ENCODE data around the gene JPH3.

JPH3 gene

DNA sequence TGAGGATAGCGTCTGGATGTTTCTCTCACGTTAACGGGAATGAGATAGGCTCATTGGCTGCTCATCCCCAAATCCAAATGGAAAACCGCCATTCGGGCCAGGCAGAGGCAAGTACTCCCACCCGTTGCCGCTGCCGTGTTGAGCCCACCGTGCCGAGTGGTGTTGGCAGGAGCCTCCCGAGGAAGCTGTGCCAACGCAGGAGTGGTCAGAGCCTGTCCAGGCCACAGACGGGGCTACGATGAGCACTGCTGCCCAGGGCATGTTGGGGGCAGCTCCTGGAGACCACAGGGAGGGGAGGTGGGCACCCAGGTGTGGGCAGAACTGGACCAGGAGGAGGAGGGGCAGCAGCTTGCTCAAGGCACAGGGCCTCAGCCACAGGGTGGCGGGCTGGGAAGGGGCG lies 91.5 kb downstream of the JPH3 start:
- no peak for DNase-seq (ENCODE audit: low read depth in 2 of 2, low spot score in 1 of 2)

DNA sequence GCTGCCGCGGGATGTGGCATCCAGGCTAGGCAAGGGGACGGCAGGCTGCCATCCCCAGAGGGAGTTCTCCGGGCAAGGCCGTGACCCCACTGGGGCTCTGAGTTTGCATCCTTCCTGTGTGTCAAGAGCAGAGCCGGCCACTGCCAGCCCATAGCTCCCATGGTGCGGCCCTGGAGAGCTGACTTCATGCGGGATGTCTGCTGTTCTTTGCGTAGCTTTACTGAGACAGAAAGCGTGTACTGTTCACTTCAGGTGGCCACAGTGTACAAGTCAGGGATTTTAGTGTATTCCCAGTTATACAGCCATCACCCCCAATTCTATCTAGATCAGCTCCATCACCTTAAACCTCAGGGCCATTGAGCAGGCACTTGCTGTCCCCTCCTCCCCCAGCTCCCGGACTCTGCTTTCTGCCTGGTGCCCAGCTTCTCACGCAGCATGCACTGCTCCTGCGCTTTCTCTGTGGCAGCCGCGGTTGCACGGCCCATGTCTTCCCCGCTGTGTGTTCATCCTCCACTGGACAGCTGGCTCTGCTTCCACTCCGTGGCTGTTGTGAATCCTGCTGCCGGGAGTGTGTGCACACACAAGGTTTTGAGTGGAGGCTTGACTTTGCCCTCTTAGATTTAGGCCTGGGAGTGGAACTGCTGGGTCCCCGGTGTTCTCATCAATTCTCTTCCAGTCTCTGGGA lies 92.3 kb downstream of the JPH3 start:
- DNase-seq (ENCODE audit: low read depth in 2 of 2, low spot score in 1 of 2): no peak

DNA sequence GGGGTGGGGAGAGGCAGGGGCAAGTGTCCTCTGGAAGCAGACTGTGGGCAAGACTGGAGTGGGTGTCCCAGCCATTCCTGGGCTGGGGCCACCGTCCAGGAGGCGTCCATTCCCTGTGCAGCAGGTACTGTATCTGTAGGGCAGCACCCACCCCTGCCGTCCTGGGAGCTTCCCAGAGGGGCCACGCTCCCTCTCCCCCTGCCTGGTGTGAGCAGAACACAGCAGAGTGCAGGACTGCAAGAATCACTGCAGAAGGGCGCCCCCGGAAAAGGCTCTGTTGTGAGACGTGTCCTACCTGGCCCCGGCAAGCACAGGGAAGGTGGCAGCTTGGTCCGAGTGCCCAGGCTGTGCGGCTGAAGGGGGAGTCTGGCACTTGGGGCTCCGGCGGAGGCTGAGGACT lies 93.2 kb downstream of the JPH3 start:
- no peak for DNase-seq (ENCODE audit: low read depth in 2 of 2, low spot score in 1 of 2)

DNA sequence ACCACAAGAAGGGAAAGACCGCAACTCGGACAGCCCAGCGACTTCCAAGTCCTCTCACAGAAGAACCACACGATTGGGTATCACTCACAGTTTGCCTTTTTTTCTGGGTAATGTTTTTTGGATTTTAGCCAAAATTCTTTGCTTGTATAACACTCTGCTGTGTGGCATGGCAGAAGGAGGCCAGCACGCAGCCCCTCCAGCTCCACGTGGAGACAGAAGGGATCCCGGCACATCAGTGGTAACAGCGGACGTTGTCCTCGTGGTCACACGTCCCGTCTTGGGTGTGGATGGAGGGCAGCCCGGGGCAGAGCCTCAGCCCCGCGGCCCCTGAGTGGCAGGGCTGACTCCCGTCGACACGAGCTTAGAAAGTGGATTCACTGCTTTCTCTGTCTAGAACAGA lies 94.4 kb downstream of the JPH3 start:
- DNase-seq (ENCODE audit: low read depth in 2 of 2, low spot score in 1 of 2): no peak

DNA sequence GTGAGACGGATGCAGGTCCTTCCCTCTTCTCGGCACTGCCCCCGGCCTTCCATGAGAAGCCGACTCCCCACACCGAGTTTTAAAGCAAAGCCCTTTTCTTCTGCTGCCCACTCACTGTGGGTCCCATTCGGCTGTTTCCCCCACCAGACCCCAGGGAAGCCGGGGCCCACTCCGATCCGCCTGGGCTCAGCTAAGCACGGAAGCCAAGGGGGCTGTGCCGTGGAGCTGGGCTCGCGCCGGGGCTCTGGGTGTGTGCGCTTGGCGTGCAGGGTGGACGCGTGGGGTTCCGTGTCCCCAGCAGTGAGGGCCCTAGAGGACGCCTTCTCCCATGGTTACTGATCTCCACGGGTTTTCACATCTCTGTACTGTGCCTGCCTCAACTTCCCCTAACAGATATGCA lies 94.9 kb downstream of the JPH3 start:
- DNase-seq (ENCODE audit: low read depth in 2 of 2, low spot score in 1 of 2): no peak

DNA sequence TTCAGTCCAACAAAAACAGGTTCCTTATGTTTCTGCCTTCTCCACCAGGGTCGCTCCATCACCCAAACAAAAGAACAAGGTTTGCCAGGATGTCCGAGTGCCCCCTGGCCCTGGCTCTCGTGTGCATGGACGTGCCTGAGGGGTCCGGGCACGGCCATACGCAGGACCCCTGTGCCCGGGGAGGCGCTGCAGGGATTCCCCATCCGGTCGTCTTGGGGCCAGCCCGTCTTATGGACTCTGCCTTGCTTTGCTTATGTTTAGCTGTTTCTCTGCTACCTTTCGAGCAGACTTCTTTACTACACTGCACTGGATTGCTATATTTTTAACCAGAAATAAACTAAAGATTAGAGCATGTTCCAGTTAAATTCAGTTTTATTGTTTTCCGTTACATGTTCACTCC lies 95.5 kb downstream of the JPH3 start:
- DNase-seq (ENCODE audit: low read depth in 2 of 2, low spot score in 1 of 2): no peak

DNA sequence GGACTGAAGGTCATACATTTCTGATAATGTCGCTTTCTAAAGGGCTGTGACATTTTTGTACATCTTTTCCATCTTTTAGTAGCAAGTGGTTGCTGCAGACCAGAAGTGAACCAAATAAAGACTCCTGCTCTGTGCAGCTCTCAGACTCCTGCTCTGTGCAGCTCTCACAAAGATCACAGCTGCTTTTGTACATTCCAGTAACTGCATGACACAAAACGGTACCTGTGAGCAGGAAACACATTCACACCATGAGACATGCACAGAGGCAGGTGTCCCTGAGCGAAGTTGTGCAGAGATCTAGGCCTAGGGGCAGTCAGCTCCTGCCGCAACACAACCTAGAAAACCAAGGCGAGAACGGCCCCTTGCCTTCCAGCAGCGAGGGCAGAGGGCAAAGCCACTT lies 95.9 kb downstream of the JPH3 start:
- no peak for DNase-seq (ENCODE audit: low read depth in 2 of 2, low spot score in 1 of 2)

DNA sequence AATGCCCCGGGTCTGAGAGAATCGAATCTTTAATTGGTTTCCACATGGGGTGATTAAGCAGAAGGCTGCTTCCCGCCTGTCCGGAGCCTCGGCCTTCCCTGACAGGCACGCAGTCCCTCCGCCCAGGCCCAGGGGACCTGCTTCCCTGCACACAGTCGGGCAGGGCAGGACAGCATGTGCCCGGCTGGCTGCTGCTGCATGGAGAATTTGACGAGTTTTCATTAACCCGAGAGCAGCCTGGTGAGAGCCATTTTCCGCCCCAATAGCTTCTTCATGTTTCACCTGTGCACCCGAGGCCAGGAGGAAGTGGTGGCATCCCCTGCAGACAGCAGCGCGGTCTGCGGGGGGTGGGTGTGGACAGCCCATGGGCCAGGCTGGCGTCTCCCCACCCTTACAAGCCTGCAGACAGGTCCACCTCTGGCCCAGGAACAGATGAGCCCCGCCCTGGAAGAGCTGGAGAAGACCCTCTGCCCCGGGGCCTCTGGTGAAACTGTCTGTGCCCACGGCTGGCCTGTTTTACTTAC lies 96.4 kb downstream of the JPH3 start:
- no peak for DNase-seq (ENCODE audit: low read depth in 2 of 2, low spot score in 1 of 2)

DNA sequence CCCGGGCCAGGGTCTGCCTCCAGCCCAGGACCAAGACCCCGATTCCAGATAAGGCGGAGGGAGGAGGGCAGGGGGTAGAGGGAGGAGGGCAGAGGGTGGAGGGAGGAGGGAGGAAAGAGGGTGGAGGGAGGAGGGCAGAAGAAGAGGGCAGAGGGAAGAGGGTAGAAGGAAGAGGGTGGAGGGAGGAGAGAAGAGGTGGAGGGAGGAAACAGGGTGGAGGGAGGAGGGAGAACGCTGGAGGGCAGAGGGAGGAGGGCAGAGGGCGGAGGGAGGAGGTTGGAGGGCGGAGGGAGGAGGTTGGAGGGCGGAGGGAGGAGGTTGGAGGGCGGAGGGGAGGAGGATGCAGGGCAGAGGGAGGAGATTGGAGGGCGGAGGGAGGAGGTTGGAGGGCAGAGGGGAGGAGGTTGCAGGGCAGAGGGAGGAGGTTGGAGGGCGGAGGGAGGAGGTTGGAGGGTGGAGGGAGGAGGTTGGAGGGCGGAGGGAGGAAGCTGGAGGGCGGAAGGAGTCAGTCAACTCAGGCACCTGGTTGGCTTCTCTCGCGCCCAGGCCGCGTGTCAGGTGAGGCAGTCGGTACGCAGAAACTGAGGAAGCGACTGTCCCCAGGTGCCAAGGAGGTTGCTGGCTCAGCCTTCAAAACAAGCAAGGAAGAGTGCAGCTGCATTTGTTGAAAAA lies 98.2 kb downstream of the JPH3 start:
- no peak for DNase-seq (ENCODE audit: low read depth in 2 of 2, low spot score in 1 of 2)

DNA sequence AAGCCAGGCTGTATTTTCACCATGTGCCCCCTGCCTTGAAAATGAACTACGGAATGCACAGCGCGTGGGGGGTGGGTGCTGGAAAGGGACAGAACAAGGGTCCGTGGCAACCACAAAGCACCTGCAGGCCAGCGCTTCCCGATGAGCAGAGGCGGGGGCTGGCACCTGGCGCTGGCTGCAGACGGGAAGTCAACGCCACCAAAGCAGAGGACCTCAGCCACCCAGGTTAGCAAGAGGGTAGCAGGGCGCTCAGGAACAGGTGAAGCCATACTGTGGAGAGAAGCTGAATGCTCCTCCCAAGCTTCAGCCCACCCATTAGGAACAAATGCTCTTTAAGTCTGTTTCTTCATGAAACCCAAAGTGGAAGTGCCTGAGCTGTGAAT lies 98.8 kb downstream of the JPH3 start:
- no peak for DNase-seq (ENCODE audit: low read depth in 2 of 2, low spot score in 1 of 2)

DNA sequence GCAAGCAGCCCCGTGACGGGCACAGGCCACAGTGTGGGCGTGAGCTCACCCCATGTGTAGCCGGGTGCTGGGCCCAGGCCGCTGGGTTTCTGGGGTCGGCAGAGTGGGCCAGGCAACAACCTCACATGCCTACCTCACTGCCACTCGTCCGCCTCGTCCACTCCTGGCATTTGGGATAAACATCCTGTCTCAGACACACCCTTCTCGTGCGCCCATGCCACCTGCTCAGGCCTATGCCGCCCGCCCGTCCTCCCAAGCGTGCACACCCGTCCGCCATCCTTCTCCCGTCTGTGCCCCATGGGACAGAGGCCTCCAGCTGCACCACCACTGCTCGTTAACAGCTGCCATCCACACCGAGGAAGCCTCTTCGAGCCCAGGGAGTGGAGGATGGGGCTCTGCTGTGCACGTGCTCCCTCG lies 99.2 kb downstream of the JPH3 start:
- DNase-seq (ENCODE audit: low read depth in 2 of 2, low spot score in 1 of 2): no peak

DNA sequence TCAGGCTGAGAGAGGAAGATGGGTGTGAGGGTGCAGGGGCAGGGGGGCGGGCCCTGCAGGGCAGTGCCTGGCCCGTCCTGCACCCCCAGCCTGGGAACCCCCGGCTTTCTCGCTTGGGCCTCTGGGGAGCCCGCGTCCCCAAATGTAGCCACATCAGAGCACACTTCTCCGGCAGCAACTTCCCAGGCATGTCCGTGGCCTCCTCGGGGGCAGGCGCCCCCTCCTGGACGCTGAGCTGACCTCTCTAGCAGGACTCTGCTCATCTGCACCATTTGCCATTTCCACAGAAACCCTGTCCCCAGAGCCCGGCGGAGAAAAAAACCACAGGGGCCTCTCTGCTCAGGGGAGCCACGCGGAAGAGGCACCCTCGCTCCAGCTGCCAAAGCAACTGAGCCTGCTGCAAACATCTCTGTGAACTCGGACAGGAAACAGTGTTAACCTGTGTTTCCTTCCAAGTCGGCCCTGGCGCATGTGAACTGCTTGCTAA lies 100.1 kb downstream of the JPH3 start:
- peak in 1 of 2 donors; percentile 9 for DNase-seq (ENCODE audit: low read depth in 2 of 2, low spot score in 1 of 2)

DNA sequence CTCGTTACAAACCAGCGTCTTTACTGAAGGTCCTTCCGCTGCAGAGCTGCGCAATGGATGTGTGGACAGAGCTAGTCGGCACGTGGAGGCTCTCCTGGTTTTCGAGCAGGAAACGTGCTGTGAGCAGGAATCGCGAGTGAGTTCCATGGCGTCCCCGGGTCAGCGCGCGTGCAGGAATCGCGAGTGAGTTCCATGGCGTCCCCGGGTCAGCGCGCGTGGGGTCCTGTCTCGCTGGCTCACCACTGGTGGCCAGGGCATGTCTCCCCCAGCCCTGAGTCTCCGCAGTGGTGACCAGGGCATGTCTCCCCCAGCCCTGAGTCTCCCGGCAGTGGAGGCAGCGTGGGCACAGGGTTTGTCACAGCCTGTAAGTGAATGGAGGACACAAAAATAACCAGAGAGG lies 100.8 kb downstream of the JPH3 start:
- DNase-seq (ENCODE audit: low read depth in 2 of 2, low spot score in 1 of 2): no peak

DNA sequence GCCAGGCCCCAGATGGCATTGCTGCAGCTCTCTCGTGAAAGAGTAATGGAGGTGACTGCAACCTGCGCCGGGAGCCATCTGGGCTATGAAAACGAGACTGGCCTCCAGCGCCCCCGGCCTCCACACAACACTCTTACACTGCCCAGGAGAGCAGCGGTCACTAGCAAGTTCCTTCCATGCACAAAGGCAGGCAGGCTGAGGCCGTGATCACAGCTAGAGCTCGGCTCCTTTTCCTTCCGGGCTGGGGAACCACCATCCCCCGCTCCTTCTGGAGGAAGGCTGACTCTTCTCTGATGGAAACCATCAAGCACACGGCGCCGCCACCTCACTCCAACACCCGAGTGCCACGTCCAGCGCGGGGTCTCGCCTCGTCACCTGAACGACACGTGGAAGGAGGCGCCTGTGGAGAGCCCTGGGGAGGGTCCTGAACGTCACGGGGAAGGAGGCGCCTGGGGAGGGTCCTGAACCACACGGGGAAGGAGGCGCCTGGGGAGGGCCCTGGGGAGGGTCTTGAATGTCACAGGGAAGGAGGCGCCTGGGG lies 101.6 kb downstream of the JPH3 start:
- no peak for DNase-seq (ENCODE audit: low read depth in 2 of 2, low spot score in 1 of 2)

DNA sequence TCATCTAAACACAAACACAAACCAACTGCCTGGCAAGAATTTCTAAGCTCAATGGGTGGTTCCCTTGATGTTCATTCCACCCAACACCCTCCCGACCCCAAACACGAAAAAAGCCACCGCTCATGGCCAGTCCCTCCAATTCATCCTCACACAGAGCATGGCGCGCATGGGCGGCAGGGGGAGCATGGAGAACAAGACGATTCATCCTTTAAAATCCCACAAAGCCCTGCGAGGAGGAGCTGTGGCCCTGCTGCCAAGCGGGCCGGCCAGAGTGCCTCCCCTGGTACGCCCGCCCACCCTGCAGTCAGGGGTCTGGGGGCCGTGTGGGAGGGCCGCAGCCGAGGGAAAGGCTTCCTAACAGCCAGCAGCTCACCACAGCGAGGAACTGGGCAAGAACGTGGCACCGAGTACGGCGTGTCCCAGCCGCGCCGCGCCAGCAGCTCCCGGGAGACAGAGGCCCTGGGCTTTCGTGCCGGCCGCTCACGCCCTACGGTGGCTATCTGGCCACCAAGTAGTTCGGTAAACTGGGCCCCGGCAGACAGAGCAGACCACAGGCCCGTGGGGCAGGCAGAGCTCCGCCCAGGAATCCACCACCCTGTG lies 102.5 kb downstream of the JPH3 start:
- no peak for DNase-seq (ENCODE audit: low read depth in 2 of 2, low spot score in 1 of 2)

DNA sequence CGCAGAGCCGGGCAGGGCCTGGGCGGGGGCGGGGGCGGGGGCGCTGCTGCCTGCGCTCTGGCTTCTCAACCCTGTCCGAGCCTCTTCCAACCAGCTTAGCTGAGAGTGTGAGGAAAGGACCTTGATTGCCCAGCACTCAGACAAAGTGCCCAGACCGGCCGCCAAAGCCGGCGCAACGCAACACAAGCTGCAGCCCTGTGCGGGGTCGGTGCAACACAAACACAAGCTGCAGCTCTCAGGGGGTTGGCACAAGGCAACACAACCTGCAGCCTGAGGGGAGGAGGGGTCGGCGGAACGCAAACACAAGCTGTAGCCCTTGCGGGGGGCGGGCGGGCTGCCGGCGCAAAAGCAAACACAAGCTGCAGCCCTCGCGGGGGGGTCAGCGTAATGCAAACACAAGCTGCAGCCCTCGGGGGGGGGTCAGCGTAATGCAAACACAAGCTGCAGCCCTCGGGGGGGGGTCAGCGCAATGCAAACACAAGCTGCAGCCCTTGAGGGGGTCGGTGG lies 103.5 kb downstream of the JPH3 start:
- DNase-seq (ENCODE audit: low read depth in 2 of 2, low spot score in 1 of 2): no peak

DNA sequence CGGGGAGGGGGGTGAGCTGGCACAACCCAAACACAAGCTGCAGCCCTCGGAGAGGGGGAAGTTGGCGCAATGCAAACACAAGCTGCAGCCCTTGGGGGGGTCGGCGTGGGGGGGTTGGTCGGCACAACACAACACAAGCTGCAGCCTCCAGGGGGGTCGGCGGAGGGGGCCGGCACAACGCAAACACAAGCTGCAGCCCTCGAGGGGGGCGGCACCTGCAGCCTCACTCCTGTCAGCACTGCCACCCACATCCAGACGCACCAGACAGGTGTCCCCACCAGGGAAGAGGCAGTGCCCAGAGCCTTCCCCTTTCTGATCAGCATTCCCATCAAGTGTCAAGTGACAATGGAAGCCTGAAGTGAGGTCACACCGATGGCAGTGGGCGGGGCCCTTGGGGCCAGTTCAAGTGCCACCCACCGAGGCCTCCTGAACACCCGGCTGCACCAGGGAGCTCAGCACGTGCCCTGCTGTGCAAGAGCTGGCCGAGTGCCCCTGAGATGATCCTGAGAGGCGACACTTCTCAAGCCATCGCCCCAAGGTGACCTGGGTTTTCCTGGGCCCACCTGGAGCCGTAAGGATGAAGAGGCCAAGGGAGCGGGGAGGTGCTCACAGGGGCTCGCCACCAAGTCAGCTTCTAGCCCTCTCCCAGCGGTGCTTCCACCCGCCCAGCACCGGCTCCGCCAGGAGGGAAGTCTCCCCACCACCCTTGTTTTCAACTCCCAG lies 104.1 kb downstream of the JPH3 start:
- DNase-seq (ENCODE audit: low read depth in 2 of 2, low spot score in 1 of 2): no peak

DNA sequence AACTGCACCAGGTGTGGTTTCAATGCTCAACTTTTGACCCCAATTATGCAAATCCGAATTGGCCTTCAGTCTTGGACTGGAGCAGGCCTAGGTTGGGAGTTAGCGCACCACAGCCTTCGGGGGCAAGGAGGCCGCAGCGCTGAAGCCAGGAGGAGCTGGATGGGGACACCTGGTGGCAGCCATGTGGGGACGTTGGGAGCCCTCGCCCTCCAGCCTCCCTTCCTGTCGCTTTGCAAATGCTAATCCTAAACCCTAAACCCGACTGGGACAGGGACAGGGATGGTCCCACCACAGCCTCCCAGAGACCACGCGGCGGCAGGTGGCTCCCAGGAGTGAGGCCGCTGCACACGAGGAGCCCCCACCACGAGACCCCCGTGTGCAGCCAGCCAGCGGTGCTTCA lies 104.8 kb downstream of the JPH3 start:
- DNase-seq (ENCODE audit: low read depth in 2 of 2, low spot score in 1 of 2): no peak

DNA sequence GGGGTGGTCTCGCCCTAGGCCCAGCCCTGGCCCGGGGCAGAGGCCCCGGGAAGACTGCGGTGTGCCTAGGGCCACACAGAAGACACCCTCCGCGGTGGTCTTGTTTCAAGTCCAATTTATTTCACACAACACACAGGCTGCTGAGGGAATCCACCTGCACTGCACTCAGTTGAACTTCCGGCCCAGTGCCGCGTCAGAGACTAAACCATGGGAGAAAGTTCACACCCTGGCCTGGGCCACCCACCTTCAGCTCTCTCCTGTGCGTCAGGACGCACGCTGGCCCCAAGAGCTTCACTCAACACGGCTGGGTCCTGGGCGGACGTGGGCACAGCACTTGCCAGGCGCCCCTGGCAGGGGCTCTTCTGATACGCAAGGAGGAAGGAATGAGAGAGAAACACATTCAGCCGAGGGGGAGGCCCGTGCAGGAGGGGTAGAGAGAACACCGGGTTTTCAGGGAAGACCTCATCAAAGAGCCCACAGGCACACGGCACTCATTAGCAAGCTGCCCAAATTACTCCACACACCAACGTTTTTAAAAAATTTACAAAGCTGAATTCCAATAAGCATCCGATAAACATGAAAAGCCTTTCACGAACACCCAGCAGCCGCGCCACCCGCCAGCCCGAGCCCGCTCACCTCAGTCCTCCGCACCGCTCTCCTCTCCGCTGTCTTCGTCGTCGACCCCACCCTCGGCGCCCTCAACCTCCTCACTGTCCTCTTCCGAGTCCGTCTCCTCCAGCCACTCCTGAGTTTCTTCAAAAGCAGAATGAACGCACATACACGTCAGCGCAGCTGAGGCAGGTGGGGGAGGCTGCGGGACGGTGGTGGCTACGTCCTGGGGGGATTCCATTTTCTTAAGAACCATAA lies 105.6 kb downstream of the JPH3 start:
- no peak for DNase-seq (ENCODE audit: low read depth in 2 of 2, low spot score in 1 of 2)

All from stimulated activated CD8-positive, alpha-beta memory T cell treated with anti-CD3 and anti-CD28 coated beads, Interleukin-4, amount 100 ng/mL, for 1 hour (primary cell).